Mesenteric fat pad (tissue), 1 donor: ENCODE data around the gene DCC. TPM values are rescaled to one million over a fixed set of nuclear protein-coding genes. Genes with fewer than 3 reads are reported as not detected.

Experiments
- DNase-seq: peaks from one replicate; pipeline ENCODE4 v3.0.0-alpha.2; 2020; ENCODE audit warnings: low spot score
- total RNA-seq: library from RNA; stranded (reverse); fragmentation: NEBNext Ultra II Directional; extraction: Animal tissue kit (Norgen Biotek cat#: 25700); gene quantifications from one replicate; pipeline ENCODE4 v1.2.1, GENCODE V29; 2021
- donor health status: DM: yes; HTN: yes; CAD: no.

The DCC gene
- total RNA-seq, 1 donor from 2014 or later: 0.42 TPM

DNA sequence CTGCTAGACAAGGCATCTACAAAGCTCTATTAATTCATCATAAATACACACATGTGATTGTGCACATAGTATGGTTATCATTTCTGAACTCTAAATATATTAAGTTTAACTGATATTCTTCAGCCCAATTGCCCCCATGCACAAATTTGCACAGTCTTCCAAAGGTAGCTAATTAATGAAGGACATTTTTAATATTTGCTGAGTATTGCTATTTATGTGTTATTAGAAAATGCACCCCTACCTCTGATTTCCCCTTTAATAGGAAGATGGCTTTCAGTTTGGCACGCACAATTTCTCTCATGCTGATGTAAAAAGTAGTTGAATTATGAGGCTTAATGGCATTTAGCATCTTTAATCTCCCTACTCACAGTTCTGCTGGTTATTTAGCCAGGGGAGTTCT lies 242.1 kb downstream of the DCC start:
- DNase-seq: no peak

DNA sequence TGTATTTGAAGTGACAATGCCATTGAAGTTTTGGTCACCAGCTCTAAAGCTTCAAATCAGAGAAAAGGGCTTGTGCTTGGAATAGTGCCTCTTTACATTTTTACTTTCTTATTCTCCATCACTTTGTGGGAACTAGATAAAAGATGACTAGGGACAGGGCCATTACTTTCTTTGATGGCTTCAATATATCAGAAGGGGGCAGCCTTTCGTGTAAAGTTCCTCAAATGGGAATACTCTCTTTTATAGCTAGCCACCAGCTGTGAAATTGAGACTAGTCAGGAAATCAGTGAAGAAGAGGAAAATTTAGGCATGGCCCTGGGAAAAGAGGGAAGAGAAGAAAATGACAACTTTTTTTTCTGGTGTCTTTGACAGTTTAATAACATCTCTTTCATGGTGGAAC lies 242.5 kb downstream of the DCC start:
- DNase-seq: no peak

DNA sequence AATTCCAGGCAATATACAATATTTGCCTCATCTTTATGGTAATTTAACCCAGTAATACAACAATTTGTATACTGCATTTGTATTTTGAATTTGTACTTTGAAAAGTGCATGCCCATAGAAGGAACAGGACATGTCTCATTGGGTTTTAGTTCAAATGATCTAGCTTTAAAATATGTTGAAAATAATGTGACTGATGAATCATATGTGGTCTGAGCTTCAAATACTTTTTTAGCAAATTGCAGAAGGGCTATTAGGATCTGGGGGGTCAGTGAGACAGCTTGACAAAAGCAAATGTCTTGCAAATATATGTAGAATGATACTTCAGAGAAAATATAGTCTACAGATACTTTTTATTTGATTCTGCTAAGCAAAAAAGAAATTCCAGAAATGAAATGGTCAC lies 248.9 kb downstream of the DCC start:
- no peak for DNase-seq

DNA sequence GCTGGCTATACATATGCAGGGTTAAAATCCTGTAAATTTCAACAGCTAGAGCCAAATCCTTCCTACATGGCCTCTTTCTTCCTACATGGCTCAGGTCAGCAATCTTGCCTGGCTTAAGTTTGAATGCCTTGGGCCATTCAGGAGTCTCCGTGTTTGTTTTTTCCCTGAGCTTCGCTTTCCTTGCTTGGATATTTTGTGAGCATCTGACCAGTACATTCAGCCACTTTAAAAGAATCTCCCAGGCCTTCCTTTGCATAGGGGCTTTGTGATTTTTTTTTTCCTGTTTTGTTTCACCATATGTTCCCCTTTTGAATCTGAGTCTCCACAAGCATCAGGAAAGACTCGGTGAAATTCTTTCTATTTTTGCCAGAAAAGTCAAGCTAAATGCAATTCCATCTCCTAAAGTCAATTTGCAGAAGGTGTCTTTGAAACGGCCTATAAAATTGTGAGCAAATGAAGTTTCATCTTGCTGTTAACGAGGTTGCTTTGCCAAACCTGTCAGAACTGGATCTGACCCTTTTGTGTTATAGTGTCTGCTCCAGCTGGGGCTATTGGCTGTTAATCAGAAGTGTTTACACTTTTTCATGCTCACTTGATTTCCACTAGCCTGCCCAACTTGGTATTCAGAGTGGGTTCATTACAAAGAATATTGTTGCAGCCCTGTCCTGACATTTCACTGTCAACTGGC lies 256.9 kb downstream of the DCC start:
- no peak for DNase-seq

DNA sequence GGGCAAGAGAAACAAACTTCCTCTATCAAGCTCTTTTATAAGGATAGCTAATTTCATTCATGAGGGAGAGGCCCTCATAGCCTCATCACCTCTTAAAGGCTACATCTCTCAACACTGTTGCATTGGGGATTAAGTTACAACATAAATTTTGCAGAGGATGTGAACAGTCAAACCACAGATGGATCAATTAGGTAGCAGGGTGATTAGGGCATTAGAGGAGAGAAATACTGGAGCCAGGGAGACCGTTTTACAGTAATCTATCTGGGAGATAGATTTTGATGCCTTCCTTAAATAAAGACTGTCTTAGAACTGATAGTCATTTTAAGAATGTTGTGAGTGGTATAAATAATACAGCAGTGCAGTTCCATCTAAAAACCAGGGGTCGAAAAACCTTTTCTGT lies 258.9 kb downstream of the DCC start:
- no peak for DNase-seq

DNA sequence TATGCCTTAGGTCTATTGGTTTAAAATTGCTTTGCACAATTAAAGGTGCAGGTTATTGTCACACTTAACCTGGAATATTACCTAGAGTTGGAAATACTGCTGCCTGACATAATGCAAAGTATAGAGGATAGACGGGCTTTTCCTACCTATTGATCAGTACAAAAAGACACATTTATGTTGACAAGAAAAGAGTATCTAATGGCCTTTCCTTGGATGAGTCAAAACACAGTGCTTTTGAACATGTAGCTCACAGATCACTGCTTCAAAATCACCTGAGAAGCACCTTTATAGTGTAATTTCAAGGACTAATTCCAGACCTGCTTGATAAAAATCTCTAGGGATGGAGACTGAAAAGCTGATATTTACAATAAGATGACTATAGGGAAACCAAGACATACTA lies 262.8 kb downstream of the DCC start:
- no peak for DNase-seq

DNA sequence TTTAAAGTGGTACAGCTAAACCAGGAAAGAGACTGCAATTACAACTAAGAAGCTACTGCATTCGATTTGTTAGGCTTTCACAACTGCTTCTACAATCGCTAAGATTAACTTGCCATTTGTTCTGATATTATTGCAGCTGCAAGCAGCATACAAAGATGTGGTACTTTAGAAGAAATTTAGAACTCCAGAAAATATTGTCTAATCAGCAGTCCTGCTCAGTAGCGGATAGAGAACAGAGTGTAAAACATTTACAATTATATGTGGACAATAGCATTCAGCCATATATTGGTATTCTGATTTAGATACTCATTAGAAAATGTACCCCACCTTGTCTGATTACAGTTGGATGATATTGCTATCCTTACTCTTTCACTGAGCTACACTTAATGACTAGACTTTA lies 265.3 kb downstream of the DCC start:
- DNase-seq: no peak

DNA sequence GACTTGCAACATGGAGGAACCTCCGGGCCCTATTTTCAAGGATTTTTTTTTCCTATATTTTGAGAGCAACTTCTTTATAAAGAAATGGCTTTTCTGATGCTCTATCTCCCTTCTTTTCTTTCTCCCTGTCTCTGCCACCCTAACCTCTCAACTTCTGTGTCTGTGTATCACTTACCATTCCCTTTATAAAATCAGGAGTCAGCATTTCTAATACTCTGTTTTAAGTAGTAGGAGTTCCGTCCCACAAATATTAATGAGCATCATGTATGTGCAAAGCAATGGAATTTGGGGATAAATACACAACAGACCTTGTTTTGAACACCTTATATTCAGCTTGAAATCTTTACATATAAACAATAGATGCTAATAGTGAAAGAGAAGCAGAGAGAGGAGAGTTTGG lies 268.0 kb downstream of the DCC start:
- no peak for DNase-seq

DNA sequence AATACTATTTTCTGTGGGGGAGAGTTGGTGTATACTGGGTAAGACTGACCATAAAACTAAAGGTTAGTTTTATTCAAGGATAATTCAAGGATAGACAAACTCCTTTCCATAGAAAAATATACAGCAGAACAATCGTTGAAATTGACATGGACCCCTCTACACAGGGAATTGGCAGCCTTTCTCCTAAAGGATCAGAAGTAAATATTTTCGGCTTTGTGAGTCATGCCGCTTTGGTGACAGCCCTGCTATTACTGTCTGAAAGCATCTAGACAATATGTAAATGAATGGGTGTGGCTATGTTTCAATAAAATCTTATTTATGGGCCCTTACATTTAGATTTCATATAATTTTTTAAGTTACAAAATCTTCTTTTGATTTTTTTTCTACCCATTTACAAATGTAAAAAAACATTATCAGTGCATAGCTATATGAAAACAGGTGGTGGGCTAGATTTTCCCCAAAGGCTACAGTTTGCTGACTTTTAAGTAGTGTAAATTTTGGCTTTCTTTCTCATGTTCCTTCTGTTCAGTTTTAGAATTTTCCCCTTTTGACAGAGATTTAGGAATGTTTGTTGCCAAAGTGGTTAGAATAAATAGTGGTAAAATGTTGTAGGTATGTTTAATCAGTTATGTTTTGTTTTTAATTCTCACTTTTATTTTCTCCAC lies 270.6 kb downstream of the DCC start:
- no peak for DNase-seq

DNA sequence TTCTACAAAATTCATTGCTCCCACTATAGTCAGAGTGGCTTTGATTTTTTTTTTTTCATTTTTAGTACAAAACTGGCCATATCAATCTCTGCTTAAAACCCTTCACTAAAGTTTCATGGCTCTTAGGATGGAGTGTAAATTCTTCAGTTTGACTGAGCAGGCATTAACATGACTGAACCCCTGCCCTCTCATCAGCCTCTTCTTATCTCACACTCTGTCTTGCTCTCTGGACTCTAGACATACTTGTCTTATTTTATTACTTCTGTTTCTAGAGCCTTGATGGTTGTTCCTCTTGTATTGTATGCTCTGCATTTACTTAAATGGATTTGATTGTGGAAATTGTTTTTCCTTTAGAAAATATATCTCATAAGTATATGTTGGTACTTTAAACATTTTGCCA lies 272.4 kb downstream of the DCC start:
- no peak for DNase-seq

DNA sequence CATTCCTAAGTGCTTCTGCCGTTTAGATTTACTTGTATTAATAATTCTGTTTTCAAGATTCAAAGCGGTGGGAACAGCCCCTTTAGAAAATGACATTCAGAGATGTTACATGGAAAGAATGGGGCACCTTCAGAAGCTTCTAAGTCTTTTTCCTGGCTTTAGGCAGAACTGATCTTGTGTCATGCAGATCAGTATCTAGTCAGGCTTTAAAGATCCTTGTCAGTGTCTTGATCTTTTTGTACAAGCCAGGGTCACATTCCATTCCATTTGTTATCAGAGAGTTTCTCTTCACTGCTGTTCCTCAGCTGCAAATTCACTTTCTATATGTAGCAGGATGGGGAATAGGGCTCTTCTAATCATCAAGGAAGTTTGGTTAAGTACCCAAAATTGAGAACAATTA lies 275.3 kb downstream of the DCC start:
- DNase-seq: no peak

DNA sequence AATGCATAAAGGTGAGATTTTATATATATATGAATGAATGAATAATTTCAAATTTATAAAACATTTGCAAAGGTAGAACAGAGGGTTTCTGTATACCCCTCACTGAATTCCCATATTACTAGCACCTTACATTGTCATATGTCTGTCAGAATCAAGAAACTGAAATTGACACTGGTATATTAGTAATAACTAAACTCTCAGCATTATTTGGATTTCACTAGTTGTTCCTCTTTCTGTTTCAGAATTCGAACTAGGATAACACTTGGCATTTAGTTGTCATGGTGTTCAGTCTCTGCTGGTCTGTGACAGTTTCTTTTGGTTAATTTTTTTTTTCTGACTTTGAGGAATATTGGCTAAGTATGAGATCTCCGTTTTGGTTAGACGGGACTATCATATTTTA lies 275.9 kb downstream of the DCC start:
- no peak for DNase-seq

DNA sequence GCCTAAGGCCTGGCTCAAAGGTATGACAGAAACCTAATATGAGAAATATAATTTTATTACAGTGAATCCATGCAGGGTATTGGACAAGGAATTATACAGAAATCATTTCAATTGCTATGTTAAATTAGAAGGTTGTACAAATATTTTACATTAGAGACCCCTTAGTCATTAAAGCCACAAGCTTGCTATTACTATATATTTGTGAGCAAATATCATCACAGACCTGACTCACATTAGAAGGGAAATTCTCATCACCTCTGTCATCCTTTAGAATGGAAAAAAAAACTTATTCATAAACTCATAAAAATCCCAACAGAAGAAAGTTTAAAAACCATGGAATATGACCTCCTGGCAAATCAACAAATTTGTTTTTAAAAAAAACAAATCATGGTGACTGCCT lies 277.9 kb downstream of the DCC start:
- DNase-seq: no peak

DNA sequence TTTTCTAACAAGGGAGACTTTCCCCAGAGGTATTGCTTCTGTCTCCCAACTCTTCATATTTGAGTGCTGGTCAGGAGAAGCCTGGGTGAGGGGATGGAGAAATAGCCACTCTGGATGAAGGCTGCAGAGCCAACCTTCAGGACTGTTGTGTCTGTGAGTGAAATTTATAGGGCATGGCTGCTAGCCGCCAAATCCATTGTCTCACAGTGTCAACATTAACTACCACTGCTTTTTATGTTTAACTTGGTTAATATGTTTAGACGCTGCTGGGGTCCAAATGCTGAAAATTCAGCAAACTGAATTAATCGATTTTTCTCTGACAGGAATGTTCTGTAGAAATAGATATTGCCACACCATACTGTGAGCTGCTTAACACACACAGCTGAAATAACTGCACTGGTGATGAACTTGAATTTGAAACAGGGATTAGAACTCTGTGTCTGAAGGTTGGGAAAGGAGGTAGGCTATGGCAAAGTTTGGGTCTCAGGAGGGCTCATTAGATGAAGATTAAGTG lies 281.0 kb downstream of the DCC start:
- DNase-seq: no peak

DNA sequence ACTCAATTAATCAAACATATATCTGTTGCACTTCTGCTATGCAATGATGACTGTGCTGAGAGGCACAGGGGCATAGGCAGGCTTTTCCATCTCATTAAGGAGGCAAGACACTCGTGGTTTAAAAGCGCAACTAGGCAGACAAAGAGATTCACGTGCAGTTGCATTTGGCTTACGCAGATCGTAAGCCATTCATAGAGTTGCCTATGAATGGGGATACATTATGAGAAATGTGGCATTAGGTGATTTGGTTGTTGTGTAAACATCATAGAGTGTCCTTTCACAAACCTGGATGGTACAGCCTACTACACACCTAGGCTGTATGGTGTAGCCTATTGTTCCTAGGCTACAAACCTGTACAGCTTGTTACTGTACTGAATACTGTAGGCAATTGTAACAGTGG lies 284.7 kb downstream of the DCC start:
- no peak for DNase-seq

DNA sequence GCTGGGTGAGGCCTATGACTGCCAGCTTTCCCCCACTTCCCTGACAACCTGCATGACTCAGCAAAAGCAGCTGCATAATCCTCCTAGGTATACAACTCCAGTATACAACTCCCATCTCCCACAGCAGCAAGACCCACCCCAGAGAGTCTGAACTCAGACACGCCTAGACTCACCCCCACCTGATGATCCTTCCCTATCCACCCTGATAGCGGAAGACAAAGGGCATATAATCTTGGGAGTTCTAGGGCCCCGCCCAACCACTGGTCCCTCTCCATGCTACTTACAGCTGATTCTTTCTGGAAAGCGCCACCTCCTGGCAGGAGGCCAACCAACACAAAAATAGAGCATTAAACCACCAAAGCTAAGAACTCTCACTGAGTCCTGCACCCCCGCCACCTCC lies 296.5 kb downstream of the DCC start:
- no peak for DNase-seq

DNA sequence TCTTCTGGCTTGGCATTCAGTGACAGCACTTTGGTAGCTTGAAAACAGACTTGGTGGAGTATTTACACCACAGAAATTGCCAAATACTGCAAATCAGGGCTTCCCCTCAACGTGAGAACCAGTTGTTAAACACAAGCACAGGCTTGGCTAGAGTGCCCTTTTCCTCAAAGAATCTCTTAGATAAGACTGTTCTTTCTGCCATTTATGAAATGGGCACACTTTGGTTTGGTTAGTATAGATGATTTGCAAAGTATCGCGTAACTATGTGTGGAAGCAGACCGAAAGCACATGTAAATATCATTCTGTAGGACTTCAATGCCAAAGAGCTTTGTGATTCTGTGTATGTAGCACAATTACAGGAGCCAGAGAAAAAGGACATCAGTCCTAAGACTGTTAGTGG lies 308.2 kb downstream of the DCC start:
- DNase-seq: no peak

DNA sequence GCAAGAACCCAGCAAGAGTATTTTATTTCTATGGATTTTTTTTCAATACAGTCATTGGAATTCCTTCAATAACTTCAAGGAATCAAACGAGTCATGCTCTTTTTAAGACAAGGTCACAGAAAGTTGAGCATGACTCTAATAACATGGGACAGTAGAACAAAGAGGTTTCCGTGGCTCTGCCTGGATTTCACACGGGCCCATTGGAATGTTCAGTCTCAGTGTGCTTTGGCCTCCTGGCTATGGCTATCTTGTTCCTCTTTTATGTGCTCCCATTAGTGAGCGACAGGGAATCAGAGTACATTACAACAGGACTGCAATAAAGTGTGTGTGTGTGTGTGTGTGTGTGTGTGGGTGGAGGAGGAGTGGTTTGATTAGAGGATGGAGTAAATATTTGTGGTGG lies 312.4 kb downstream of the DCC start:
- no peak for DNase-seq

DNA sequence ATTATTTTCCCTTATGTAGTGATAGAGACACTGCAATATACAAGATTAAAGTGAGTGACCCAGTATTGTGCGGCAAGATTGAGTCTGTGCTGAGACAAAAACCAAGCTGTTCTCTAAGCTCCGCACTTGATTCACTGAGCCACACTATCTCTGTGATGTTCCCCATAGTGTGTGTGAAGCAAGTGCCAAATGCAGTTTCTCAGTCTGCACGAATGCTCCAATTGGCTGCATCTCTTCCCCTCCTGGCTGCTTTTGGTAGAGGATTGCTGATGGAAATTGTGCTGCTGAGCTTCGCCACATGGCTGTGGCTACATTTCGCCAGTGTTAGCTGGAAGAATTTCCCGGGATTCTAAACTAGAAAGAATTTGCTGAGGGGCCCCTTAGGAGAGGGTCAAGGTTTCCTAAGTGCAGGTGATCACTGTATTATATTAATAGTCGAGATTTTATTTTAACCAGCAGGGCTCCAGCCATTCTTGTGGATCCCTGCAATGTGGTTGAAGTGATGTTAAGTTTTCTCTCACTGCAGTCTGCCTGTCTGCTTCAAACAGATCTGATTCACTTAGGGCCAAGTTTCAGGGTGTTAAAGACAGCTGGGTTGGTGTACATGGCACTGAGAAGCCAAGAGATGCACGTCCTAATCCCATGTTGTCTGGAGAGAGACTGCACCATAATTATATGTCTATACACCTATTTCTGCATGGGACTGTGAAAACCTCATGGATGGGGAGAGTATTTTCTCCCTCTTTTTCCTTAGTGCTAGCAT lies 317.2 kb downstream of the DCC start:
- DNase-seq: no peak

DNA sequence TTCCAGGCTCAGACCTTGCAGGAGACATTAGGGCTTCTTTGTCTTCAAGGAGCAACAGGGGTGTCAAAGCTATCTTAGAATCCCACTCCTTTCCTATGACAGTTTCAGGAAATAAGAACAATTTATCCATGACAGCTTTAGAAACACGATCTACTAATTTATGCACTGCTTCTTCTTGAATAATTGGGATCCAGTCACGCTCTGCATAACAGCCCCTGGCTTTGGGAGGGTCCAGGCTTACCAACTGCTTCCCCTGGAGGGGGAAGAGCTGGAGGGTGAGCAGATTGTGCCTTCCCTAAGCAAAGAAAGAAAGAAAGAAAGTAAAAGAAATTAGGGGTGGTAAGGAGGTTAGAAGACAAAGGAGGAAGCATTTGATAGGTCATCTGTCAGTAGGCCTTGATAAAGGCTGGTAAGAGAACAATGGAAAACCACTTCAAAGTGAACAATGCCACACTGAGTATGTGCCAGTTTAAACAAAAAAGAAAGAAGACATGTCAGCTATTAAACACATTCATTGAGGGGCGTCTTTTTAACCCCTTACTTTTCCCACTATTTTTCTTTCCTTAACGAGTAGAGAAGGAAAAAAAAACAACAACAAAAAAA lies 327.6 kb downstream of the DCC start:
- no peak for DNase-seq

DNA sequence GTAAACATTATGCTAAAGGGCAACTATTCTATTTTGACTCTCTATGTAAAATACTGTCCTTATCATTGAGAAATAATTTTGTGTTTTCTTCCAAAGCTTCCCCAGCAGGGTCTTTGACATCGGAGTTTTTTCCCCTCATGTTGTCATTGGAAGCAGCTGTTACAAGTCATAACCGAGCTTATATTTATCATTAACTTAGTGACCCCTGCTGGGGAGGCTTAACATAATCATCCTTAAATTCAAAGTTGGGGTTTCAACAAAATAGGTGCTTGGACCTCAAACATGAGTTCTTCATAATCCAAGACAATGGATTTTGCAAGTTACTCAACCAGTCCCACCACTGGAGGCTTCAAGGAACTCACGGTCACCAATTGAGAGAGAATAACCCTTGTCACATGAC lies 330.9 kb downstream of the DCC start:
- no peak for DNase-seq

DNA sequence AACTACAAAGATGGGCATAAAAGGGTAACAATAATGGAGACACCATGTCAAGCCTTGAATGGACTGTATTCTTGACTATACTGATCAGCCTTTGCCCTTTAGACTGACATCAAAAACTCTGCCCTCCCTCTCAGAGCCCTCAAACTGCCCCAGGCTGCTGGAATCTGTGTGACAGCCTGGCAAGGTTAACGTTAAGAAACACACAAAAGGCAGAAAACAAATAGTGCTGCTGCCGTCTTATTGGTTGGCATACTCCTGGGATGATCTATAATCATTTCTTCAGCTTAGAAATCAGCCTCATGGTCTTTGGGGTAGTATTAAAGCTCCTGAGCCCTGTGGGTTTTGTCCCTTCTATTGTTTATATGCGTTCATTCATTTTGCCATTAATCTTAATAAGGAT lies 338.0 kb downstream of the DCC start:
- DNase-seq: no peak
